Naive B cell (primary cell): ENCODE results near the gene OR5AN1. TPM values are rescaled to one million over a fixed set of nuclear protein-coding genes. Genes with fewer than 3 reads are reported as not detected.

Source experiments
- ATAC-seq, 2 donors: fragments of 150-1000 bp; cut with Tn5 transposase; 2 replicates each; pipeline ENCODE4 v1.10.0; 2021; ENCODE audit warnings: low read depth in 2 of 2, mild to moderate bottlenecking in 2 of 2, moderate library complexity in 2 of 2
- DNase-seq: peaks from one replicate; pipeline ENCODE4 v3.0.0; 2022
- H3K27ac Mint-ChIP-seq, 6 donors: one replicate each; pipeline ENCODE4 v1.8.0; 2020 to 2022; ENCODE audit warnings: mild to moderate bottlenecking in 6 of 6, mixed read lengths in 6 of 6, moderate library complexity in 5 of 6, inconsistent platforms in 2 of 6
- H3K27me3 Mint-ChIP-seq, 3 donors: one replicate each; pipeline ENCODE4 v1.8.0; 2021 to 2022; ENCODE audit warnings: mixed read lengths in 3 of 3, mild to moderate bottlenecking in 1 of 3
- H3K36me3 Mint-ChIP-seq, 2 donors: one replicate each; pipeline ENCODE4 v1.8.0; 2020 to 2022; ENCODE audit warnings: mixed read lengths in 2 of 2, inconsistent platforms in 1 of 2, mild to moderate bottlenecking in 1 of 2
- H3K4me1 Mint-ChIP-seq, 3 donors: one replicate each; pipeline ENCODE4 v1.8.0; 2020 to 2022; ENCODE audit warnings: mixed read lengths in 3 of 3, inconsistent platforms in 1 of 3, mild to moderate bottlenecking in 1 of 3, moderate library complexity in 1 of 3
- H3K4me3 Mint-ChIP-seq, 8 donors: one replicate each; pipeline ENCODE4 v1.8.0; 2020 to 2022; ENCODE audit warnings: mild to moderate bottlenecking in 8 of 8, mixed read lengths in 8 of 8, moderate library complexity in 8 of 8, inconsistent platforms in 2 of 8
- H3K9me3 Mint-ChIP-seq, 7 donors: one replicate each; pipeline ENCODE4 v1.8.0; 2020 to 2022; ENCODE audit warnings: mixed read lengths in 7 of 7, mild to moderate bottlenecking in 5 of 7, inconsistent platforms in 2 of 7, moderate library complexity in 1 of 7
- polyA plus RNA-seq, 6 donors: library from polyadenylated mRNA; unstranded; fragments of 300-500 nt; fragmentation: Illumina TruSeq; gene quantifications; one replicate each; pipeline ENCODE4 v1.2.3, GENCODE V29; 2021; ENCODE audit warnings: low read depth in 6 of 6

Gene OR5AN1
- polyA plus RNA-seq, 6 donors from 2014 or later, result not detected

- DNase-seq (no peak), ATAC-seq (no peak)
- Mint-ChIP-seq H3K36me3 (no peaks in the 10 kb centered on the region), H3K4me3 (no peak overlapping the region), H3K27me3 (no peaks in the 10 kb centered on the region), H3K4me1 (no peaks in the 10 kb centered on the region), H3K27ac (no peak overlapping the region), H3K9me3 (no peaks in the 10 kb centered on the region)
Observed at GRCh38 chr11:59394186-59394585, 35.5 kb downstream of the OR5AN1 start.

DNA sequence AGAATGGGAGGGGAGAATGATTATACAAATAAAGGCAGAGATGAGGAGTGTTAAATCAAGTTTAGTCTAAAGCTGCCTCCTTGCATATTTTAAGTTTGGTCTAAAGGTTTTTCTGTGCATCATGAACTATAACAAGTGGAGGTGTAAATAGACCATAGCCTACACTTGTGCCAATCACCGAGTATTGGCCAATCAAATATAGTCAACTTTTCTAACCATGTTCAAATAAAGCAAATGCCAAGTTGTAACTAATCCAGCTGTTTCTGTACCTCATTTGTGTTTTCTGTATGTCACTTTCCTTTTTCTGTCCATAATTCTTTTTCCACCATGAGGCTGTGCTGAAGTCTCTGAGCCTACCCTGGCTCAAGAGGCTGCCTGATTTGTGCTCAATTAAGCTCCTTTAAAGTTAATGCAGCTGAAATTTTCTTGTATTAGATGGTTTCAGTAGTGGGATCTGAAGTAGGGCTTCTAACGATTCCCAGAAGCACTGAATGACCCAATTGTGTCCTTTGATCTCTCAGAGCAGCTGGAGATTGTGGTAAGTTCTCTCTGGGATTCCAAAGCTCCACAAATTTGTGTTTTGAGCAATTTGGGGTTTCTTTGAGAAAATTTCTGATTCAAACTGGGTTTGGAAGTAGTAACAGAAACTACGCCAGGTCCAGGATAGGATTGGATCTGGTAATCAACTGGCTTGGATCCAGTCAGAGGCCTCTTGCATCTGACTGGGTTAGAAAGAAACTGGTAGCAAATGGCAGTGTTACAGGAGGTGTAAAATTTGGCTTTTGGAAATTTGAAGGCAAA, 42.0 kb downstream of the OR5AN1 start:
- DNase-seq (no peak), ATAC-seq (no peak)
- H3K9me3 Mint-ChIP-seq, result peaks cover 0 to 17% (median 11%) of the 10 kb centered on the region in 7 donors
- H3K4me3 Mint-ChIP-seq, result no peak overlapping the region
- no peaks in the 10 kb centered on the region for H3K36me3 Mint-ChIP-seq
- H3K4me1 Mint-ChIP-seq, result no peaks in the 10 kb centered on the region
- no peak overlapping the region for H3K27ac Mint-ChIP-seq
- no peaks in the 10 kb centered on the region for H3K27me3 Mint-ChIP-seq

DNA sequence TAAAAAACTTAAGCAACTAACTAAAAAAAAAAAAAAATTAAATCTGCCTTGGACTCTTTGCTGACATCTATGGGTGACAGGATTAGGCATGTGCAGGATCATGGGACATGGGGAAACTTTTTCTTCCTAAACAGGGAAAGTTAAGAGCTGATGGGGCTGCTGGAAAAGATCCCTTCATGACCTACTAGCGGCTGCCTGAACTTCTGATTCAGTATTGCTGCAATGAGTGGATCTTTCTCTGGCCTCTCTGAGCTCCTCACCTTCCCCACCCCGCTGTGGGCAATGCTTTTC, 42.5 kb downstream of the OR5AN1 start:
- no peaks in the 10 kb centered on the region for H3K27me3 Mint-ChIP-seq
- ATAC-seq (no peak), DNase-seq (no peak)
- H3K9me3 Mint-ChIP-seq, result peaks cover 0 to 17% (median 17%) of the 10 kb centered on the region in 7 donors
- H3K4me3 Mint-ChIP-seq, result no peak overlapping the region
- H3K4me1 Mint-ChIP-seq, result no peaks in the 10 kb centered on the region
- H3K27ac Mint-ChIP-seq, result no peak overlapping the region
- no peaks in the 10 kb centered on the region for H3K36me3 Mint-ChIP-seq

GRCh38 chr11:59403546-59403945, 44.9 kb downstream of the OR5AN1 start:
- H3K27me3 Mint-ChIP-seq, result no peaks in the 10 kb centered on the region
- ATAC-seq (no peak), DNase-seq (no peak)
- no peak overlapping the region for H3K27ac Mint-ChIP-seq
- peaks cover 0 to 34% (median 17%) of the 10 kb centered on the region in 7 donors for H3K9me3 Mint-ChIP-seq
- no peaks in the 10 kb centered on the region for H3K4me1 Mint-ChIP-seq
- no peak overlapping the region for H3K4me3 Mint-ChIP-seq
- no peaks in the 10 kb centered on the region for H3K36me3 Mint-ChIP-seq

- ATAC-seq (no peak), DNase-seq (no peak)
- H3K36me3 Mint-ChIP-seq, result peaks cover 8 to 13% of the 10 kb centered on the region in 2 donors
- H3K27me3 Mint-ChIP-seq, result no peaks in the 10 kb centered on the region
- peak overlapping the region in 1 of 6 donors; percentile 22 for H3K27ac Mint-ChIP-seq
- no peak overlapping the region for H3K4me3 Mint-ChIP-seq
- peaks cover 5 to 37% (median 21%) of the 10 kb centered on the region in 7 donors for H3K9me3 Mint-ChIP-seq
- H3K4me1 Mint-ChIP-seq, result peaks cover 38 to 43% (median 40%) of the 10 kb centered on the region in 3 donors
Observed at GRCh38 chr11:59413646-59414045, 55.0 kb downstream of the OR5AN1 start.

- peak overlapping the region in 3 of 8 donors; percentile 22 to 48 (median 32) for H3K4me3 Mint-ChIP-seq
- peaks cover 4 to 22% (median 9%) of the 10 kb centered on the region in 7 donors for H3K9me3 Mint-ChIP-seq
- H3K27ac Mint-ChIP-seq, result peak overlapping the region in 3 of 6 donors; percentile 34 to 71 (median 40)
- peak in 1 of 2 donors; percentile 42 for ATAC-seq
- peaks cover 43 to 47% (median 44%) of the 10 kb centered on the region in 3 donors for H3K4me1 Mint-ChIP-seq
- H3K27me3 Mint-ChIP-seq, result no peaks in the 10 kb centered on the region
- DNase-seq, result no peak
- peaks cover 5 to 6% of the 10 kb centered on the region in 2 donors for H3K36me3 Mint-ChIP-seq
Observed at GRCh38 chr11:59415111-59415510, 56.4 kb downstream of the OR5AN1 start.

DNA sequence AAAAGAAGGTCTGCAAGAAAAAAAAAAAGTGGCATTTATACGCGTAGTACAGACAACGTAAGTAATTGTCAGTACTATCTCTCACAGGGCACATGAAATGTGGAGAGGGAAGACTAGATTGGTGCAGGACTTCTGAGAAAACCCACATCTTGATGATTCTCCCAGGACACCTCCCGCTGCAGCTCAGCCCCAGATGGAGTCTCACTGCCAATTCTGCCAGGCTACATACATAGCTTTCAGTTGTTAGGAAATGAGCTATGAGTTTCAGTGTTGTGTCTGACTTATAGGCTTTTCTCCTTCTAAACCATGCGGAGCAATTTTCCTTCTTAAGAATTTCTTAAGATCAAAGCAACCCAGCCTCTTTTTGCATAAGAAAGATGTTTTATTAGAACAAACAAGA, 57.9 kb downstream of the OR5AN1 start:
- peaks cover 0 to 11% (median 7%) of the 10 kb centered on the region in 7 donors for H3K9me3 Mint-ChIP-seq
- H3K27me3 Mint-ChIP-seq, result no peaks in the 10 kb centered on the region
- H3K4me1 Mint-ChIP-seq, result peaks cover 44 to 49% (median 47%) of the 10 kb centered on the region in 3 donors
- ATAC-seq, result peak; percentile 30 to 37
- H3K4me3 Mint-ChIP-seq, result peak overlapping the region; percentile 31 to 85 (median 56)
- peaks cover 0 to 8% of the 10 kb centered on the region in 2 donors for H3K36me3 Mint-ChIP-seq
- no peak for DNase-seq
- H3K27ac Mint-ChIP-seq, result peak overlapping the region in 5 of 6 donors; percentile 20 to 96 (median 87)

DNA sequence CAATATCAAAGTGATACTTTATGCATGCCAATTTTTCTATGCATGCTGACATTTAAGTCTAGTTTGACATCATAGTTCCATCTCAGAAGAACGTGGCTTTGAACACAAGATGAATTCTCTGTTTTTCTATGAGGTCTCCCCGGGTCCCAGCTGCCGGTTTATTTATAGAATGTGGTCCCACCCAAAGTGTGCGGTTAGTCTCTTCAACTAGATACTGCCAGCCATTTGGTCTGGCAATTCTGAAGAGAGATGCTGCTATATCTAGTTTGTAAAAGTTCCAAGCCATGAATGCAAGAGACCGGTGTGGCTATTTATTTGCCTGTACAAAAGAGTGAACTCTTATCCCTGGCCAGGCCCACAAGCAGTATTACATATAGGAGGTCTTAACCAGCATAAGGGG, 58.3 kb downstream of the OR5AN1 start:
- H3K4me1 Mint-ChIP-seq, result peaks cover 45 to 51% (median 48%) of the 10 kb centered on the region in 3 donors
- DNase-seq, result peak; percentile 56
- peaks cover 0 to 8% of the 10 kb centered on the region in 2 donors for H3K36me3 Mint-ChIP-seq
- H3K9me3 Mint-ChIP-seq, result peaks cover 0 to 11% (median 7%) of the 10 kb centered on the region in 7 donors
- peak overlapping the region; percentile 31 to 85 (median 56) for H3K4me3 Mint-ChIP-seq
- H3K27ac Mint-ChIP-seq, result peak overlapping the region; percentile 20 to 96 (median 84)
- ATAC-seq, result peak; percentile 76 to 77
- no peaks in the 10 kb centered on the region for H3K27me3 Mint-ChIP-seq

- peaks cover 0 to 8% of the 10 kb centered on the region in 2 donors for H3K36me3 Mint-ChIP-seq
- H3K4me1 Mint-ChIP-seq, result peaks cover 52 to 60% (median 56%) of the 10 kb centered on the region in 3 donors
- ATAC-seq (no peak), DNase-seq (no peak)
- H3K27ac Mint-ChIP-seq, result no peak overlapping the region
- H3K9me3 Mint-ChIP-seq, result peaks cover 0 to 11% (median 7%) of the 10 kb centered on the region in 7 donors
- H3K27me3 Mint-ChIP-seq, result no peaks in the 10 kb centered on the region
- H3K4me3 Mint-ChIP-seq, result peak overlapping the region in 1 of 8 donors; percentile 5
Observed at GRCh38 chr11:59418156-59418555, 59.5 kb downstream of the OR5AN1 start.

Other genes with a start within 250 kb of the OR5AN1 start
- gene FAM111A, start 216.0 kb upstream of the OR5AN1 start, polyA plus RNA-seq, result 10 to 100 TPM; 32.9 to 61.6 (median 44.7) TPM
- gene DTX4, start 186.8 kb upstream of the OR5AN1 start, polyA plus RNA-seq, result 10 to 100 TPM in 5 of 6 donors, 1 to 10 TPM in 1; 7.1 to 21.0 (median 12.9) TPM
- 10 to 100 TPM; 40.6 to 96.5 (median 79.1) TPM for gene MPEG1, start 146.0 kb upstream of the OR5AN1 start, polyA plus RNA-seq
- not detected for gene OR5A2, start 67.5 kb downstream of the OR5AN1 start, polyA plus RNA-seq
- gene OR5A1, start 77.6 kb downstream of the OR5AN1 start, polyA plus RNA-seq, result not detected
- gene OR4D6, start 98.1 kb downstream of the OR5AN1 start, polyA plus RNA-seq, result not detected
- not detected for gene OR4D10, start 114.4 kb downstream of the OR5AN1 start, polyA plus RNA-seq
- not detected for gene OR4D11, start 144.7 kb downstream of the OR5AN1 start, polyA plus RNA-seq
- not detected for gene OR4D9, start 152.6 kb downstream of the OR5AN1 start, polyA plus RNA-seq